HCT116 (cell line): ENCODE measurements around the gene SYNE1. TPM values are rescaled to one million over a fixed set of nuclear protein-coding genes. Genes with fewer than 3 reads are reported as not detected.

Experiments used
- ATAC-seq: fragments of 200-7000 bp; cut with Tn5 transposase; 2 replicates; pipeline ENCODE4 v1.9.1; 2020; ENCODE audit warnings: mild to moderate bottlenecking, moderate library complexity
- BruUV-seq: library from RNA; stranded (reverse); fragments of 400-500 nt; replicated peaks from 2 replicates; lab custom pipeline; 2021; lab: Mats Ljungman, UMichigan
- CTCF ChIA-PET: fragments of 300-600 bp; sonication (Branson Sonifier 250); formaldehyde crosslinking; loops from one replicate; lab custom pipeline; 2021; ENCODE audit warnings: antibody characterized with exemption; lab: Charles Lee
- POLR2A ChIA-PET: fragments of 300-600, 350-600 bp; sonication (Branson Sonifier 250); formaldehyde crosslinking; loops from one replicate; lab custom pipeline; 2021; ENCODE audit warnings: antibody characterized with exemption; lab: Charles Lee
- RAD21 ChIA-PET, 2 experiments: fragments of 300-600 bp; sonication (Branson Sonifier 250); formaldehyde crosslinking; loops; one replicate each; lab custom pipeline; 2023; ENCODE audit warnings: low total read pairs in 2 of 2; ENCODE audit not compliant: uncharacterized antibody in 2 of 2, unreplicated experiment in 2 of 2, low non-redundant PET in 1 of 2; lab: Charles Lee
- DNase-seq: peaks from one replicate; pipeline ENCODE4 v3.0.0-alpha.2; 2010; ENCODE audit warnings: low read depth, low spot score
- H2AFZ ChIP-seq: fragments of 200-600 bp; shearing (Covaris generic), sonication (generic); 2 replicates; pipeline ENCODE4 v1.6.1; 2017; ENCODE audit warnings: low read depth, mixed run types, mixed read lengths, antibody characterized with exemption, low read length; ENCODE audit not compliant: poor library complexity, severe bottlenecking
- H3K27ac ChIP-seq: 2 replicates; pipeline ENCODE4 v1.5.1; 2012; ENCODE audit warnings: low read depth, low read length
- H3K27me3 ChIP-seq: fragments of 200-600 bp; sonication (generic); 2 replicates; pipeline ENCODE4 v1.6.1; 2016; ENCODE audit warnings: mixed run types, low read length, mixed read lengths; ENCODE audit not compliant: insufficient read depth
- H3K36me3 ChIP-seq, 2 experiments: fragments of 200-500 bp in 1 of 2; fragments of 200-600 bp in 1 of 2; sonication (Bioruptor generic) in 1 of 2; sonication (generic) in 1 of 2; 2 replicates each; pipeline versions ENCODE4 v1.5.1 to v1.6.1; 2014 to 2016; ENCODE audit warnings: low read length in 2 of 2, inconsistent platforms in 1 of 2, mixed read lengths in 1 of 2, mixed run types in 1 of 2; ENCODE audit not compliant: insufficient read depth in 2 of 2, control insufficient read depth in 1 of 2
- H3K4me1 ChIP-seq, 2 experiments: fragments of 200-600 bp in 1 of 2; sonication (generic) in 1 of 2; 2 replicates each; pipeline versions ENCODE4 v1.5.1 to v1.6.1; 2012 to 2017; ENCODE audit warnings: low read length in 2 of 2, inconsistent platforms in 1 of 2, mild to moderate bottlenecking in 1 of 2, mixed read lengths in 1 of 2, mixed run types in 1 of 2, moderate library complexity in 1 of 2; ENCODE audit not compliant: insufficient read depth in 2 of 2, control insufficient read depth in 1 of 2
- H3K4me2 ChIP-seq: fragments of 200-600 bp; sonication (generic); 2 replicates; pipeline ENCODE4 v1.6.1; 2017; ENCODE audit warnings: mixed run types, low read length, mixed read lengths
- H3K4me3 ChIP-seq, 2 experiments: fragments of 200-600 bp in 1 of 2; sonication (generic) in 1 of 2; replicated peaks in 1 of 2; 2 replicates each; pipeline ENCODE4 v1.5.1; 2011 to 2016; ENCODE audit warnings: low read length in 2 of 2, control low read depth in 1 of 2, low read depth in 1 of 2, mild to moderate bottlenecking in 1 of 2, mixed read lengths in 1 of 2, mixed run types in 1 of 2
- H3K79me2 ChIP-seq: fragments of 200-600 bp; sonication (generic); 2 replicates; pipeline ENCODE4 v1.6.1; 2017; ENCODE audit warnings: mild to moderate bottlenecking, mixed run types, low read length, moderate library complexity, mixed read lengths; ENCODE audit not compliant: insufficient read depth
- H3K9ac ChIP-seq: fragments of 200-600 bp; sonication (generic); 2 replicates; pipeline ENCODE4 v1.6.1; 2016; ENCODE audit warnings: low read length, mixed read lengths
- H3K9me2 ChIP-seq: fragments of 200-600 bp; sonication (generic), shearing (Covaris generic); 2 replicates; pipeline ENCODE4 v1.6.1; 2017; ENCODE audit warnings: mixed run types, mild to moderate bottlenecking, moderate library complexity; ENCODE audit not compliant: insufficient read depth
- H3K9me3 ChIP-seq, 2 experiments: fragments of 200-500 bp in 1 of 2; fragments of 200-600 bp in 1 of 2; sonication (Bioruptor generic) in 1 of 2; sonication (generic) in 1 of 2; 2 replicates each; pipeline ENCODE4 v1.6.1; 2014 to 2017; ENCODE audit warnings: low read length in 2 of 2, mixed read lengths in 2 of 2, inconsistent platforms in 1 of 2, low read depth in 1 of 2, mild to moderate bottlenecking in 1 of 2, mixed run types in 1 of 2, moderate library complexity in 1 of 2; ENCODE audit not compliant: control insufficient read depth in 1 of 2, insufficient read depth in 1 of 2
- H4K20me1 ChIP-seq: fragments of 200-600 bp; sonication (generic), shearing (Covaris generic); 2 replicates; pipeline ENCODE4 v1.6.1; 2017; ENCODE audit warnings: mixed run types, mild to moderate bottlenecking, moderate library complexity; ENCODE audit not compliant: insufficient read depth
- CBX3 ChIP-seq: IDR thresholded peaks from 2 replicates; pipeline ENCODE4 v1.6.1; 2012; ENCODE audit warnings: low read depth
- CEBPB ChIP-seq: IDR thresholded peaks from 2 replicates; pipeline ENCODE4 v1.6.1; 2012; ENCODE audit warnings: low read depth
- CTCF ChIP-seq, 3 experiments: fragments of 200-600 bp in 1 of 3; sonication (generic) in 1 of 3; IDR thresholded peaks in 2 of 3; conservative IDR thresholded peaks in 1 of 3; 2 replicates each; pipeline ENCODE4 v1.5.1; 2012 to 2017; ENCODE audit warnings: low read depth in 2 of 3, low read length in 2 of 3, antibody characterized with exemption in 1 of 3, borderline replicate concordance in 1 of 3, control low read depth in 1 of 3, mild to moderate bottlenecking in 1 of 3, mixed read lengths in 1 of 3, mixed run types in 1 of 3, moderate library complexity in 1 of 3; ENCODE audit not compliant: insufficient read depth in 1 of 3
- EGR1 ChIP-seq: IDR thresholded peaks from 2 replicates; pipeline ENCODE4 v1.6.1; 2012; ENCODE audit warnings: low read depth
- ELF1 ChIP-seq: IDR thresholded peaks from 2 replicates; pipeline ENCODE4 v1.6.1; 2012; ENCODE audit warnings: low read depth, borderline replicate concordance
- EZH2 ChIP-seq: fragments of 200-600 bp; sonication (generic); IDR thresholded peaks from 2 replicates; pipeline ENCODE4 v1.6.1; 2017; ENCODE audit warnings: antibody characterized with exemption, mixed run types
- EZH2phosphoT487 ChIP-seq: fragments of 200-600 bp; IDR thresholded peaks from 2 replicates; pipeline ENCODE4 v1.6.1; 2018; ENCODE audit warnings: antibody characterized with exemption, borderline replicate concordance
- FOSL1 ChIP-seq: IDR thresholded peaks from 2 replicates; pipeline ENCODE4 v1.6.1; 2012; ENCODE audit warnings: low read depth
- JUND ChIP-seq: IDR thresholded peaks from 2 replicates; pipeline ENCODE4 v1.6.1; 2012
- MAX ChIP-seq: IDR thresholded peaks from 2 replicates; pipeline ENCODE4 v1.6.1; 2012
- POLR2A ChIP-seq: IDR thresholded peaks from 2 replicates; pipeline ENCODE4 v1.7.0; 2011; ENCODE audit warnings: borderline replicate concordance; ENCODE audit not compliant: insufficient read depth, insufficient read length; ENCODE audit errors: extremely low read depth
- SIN3A ChIP-seq: IDR thresholded peaks from 2 replicates; pipeline ENCODE4 v1.6.1; 2012; ENCODE audit warnings: low read depth
- SP1 ChIP-seq: IDR thresholded peaks from 2 replicates; pipeline ENCODE4 v1.6.1; 2012; ENCODE audit warnings: low read depth
- TCF7L2 ChIP-seq: IDR thresholded peaks from 2 replicates; pipeline ENCODE4 v1.7.0; 2011; ENCODE audit warnings: borderline replicate concordance, inconsistent platforms; ENCODE audit not compliant: insufficient read depth, insufficient read length; ENCODE audit errors: extremely low read depth
- intact Hi-C: fragments of 100-400 bp; cut with micrococcal nuclease; formaldehyde crosslinking; loops from 2 replicates; pipeline ENCODE4 v1.10.0; 2022
- total RNA-seq: library from RNA; stranded (reverse); gene quantifications from one replicate; pipeline ENCODE4 v1.2.1, GENCODE V29; 2021; ENCODE audit not compliant: unreplicated experiment

SYNE1 gene
- total RNA-seq, 1 experiment from 2014 or later = 5.4 TPM

- no peak overlapping the region for H3K4me2 ChIP-seq
- no TSS peak for BruUV-seq
- ChIA-PET CTCF (no interaction called here), RAD21 (no interaction called here), POLR2A (no interaction called here)
- H2AFZ ChIP-seq = no peak overlapping the region
- DNase-seq = no peak
- no peak for ATAC-seq
- no peak overlapping the region for H3K4me3 ChIP-seq
- no peaks in the 10 kb centered on the region for H3K4me1 ChIP-seq
- no peaks in the 10 kb centered on the region for H3K36me3 ChIP-seq
- peak overlapping the region; percentile 35; the same call in 1 of the 2 replicates for H3K27ac ChIP-seq
- H3K9ac ChIP-seq = no peak overlapping the region
- no peaks in the 10 kb centered on the region for H3K9me2 ChIP-seq
- TF ChIP-seq EGR1 (no peak), CBX3 (peak; percentile 76; the same call in 1 of the 2 replicates)
- intact Hi-C loops = no loop called here
- H4K20me1 ChIP-seq = no peaks in the 10 kb centered on the region
- H3K79me2 ChIP-seq = no peaks in the 10 kb centered on the region
- no peaks in the 10 kb centered on the region for H3K27me3 ChIP-seq
- peaks cover 0 to 8% of the 10 kb centered on the region in 2 experiments; a peak in 1 of 4 replicates for H3K9me3 ChIP-seq
Measured at GRCh38 chr6:152221806-152222628, 415.1 kb downstream of the SYNE1 start.

GRCh38 chr6:152220786-152221185 lies 416.4 kb downstream of the SYNE1 start:
- Histone ChIP-seq H2AFZ (no peak overlapping the region), H3K4me3 (no peak overlapping the region), H4K20me1 (no peaks in the 10 kb centered on the region), H3K27ac (no peak overlapping the region), H3K79me2 (no peaks in the 10 kb centered on the region), H3K27me3 (no peaks in the 10 kb centered on the region), H3K9me3 (peaks cover 0 to 8% of the 10 kb centered on the region in 2 experiments; a peak in 1 of 4 replicates), H3K36me3 (no peaks in the 10 kb centered on the region), H3K9me2 (no peaks in the 10 kb centered on the region), H3K9ac (no peak overlapping the region), H3K4me2 (no peak overlapping the region), H3K4me1 (no peaks in the 10 kb centered on the region)
- BruUV-seq = no TSS peak
- CTCF ChIA-PET = no interaction called here
- ATAC-seq (no peak), DNase-seq (no peak)
- RAD21 ChIA-PET = no interaction called here
- TF ChIP-seq MAX (no peak), SP1 (no peak), EGR1 (no peak), CBX3 (no peak), SIN3A (no peak), EZH2phosphoT487 (no peak), ELF1 (no peak), EZH2 (no peak), FOSL1 (no peak), CEBPB (no peak), CTCF (IDR thresholded peaks at IDR 0.05 in 2 of 3, conservative IDR thresholded peaks at IDR 0.05 in 1 of 3; ENCODE audit: borderline replicate concordance in 1 of 3, insufficient read depth in 1 of 3, low read depth in 2 of 3, low read length in 2 of 3) (no peak), JUND (no peak), TCF7L2 (no peak), POLR2A (no peak)
- POLR2A ChIA-PET = no interaction called here
- intact Hi-C loops = no loop called here
